HFFc6 (cell line): Measurements from ENCODE around the gene C1QB. TPM values are rescaled to one million over a fixed set of nuclear protein-coding genes. Genes with fewer than 3 reads are reported as not detected.
"Not testable (repeated sequence)": the region's sequence is repeated elsewhere in the genome, so short reads cannot be mapped to it uniquely, and the experiment has no call there.

Experiments used
- DNase-seq: peaks from one replicate; pipeline ENCODE4 v3.0.0-alpha.2; 2018
- H3K27ac Mint-ChIP-seq: 2 replicates; pipeline ENCODE4 v1.8.0; 2020; ENCODE audit warnings: mild to moderate bottlenecking, mixed read lengths
- H3K27me3 Mint-ChIP-seq: 2 replicates; pipeline ENCODE4 v1.8.0; 2021; ENCODE audit warnings: mild to moderate bottlenecking, moderate library complexity, mixed read lengths; ENCODE audit not compliant: insufficient read depth
- H3K36me3 Mint-ChIP-seq: 2 replicates; pipeline ENCODE4 v1.8.0; 2021; ENCODE audit warnings: low read depth, mixed read lengths
- H3K4me1 Mint-ChIP-seq: 2 replicates; pipeline ENCODE4 v1.8.0; 2020; ENCODE audit warnings: low read depth, mixed read lengths
- H3K4me3 Mint-ChIP-seq: 2 replicates; pipeline ENCODE4 v1.8.0; 2020; ENCODE audit warnings: mild to moderate bottlenecking, moderate library complexity, mixed read lengths
- H3K9me3 Mint-ChIP-seq: 2 replicates; pipeline ENCODE4 v1.8.0; 2020; ENCODE audit warnings: mild to moderate bottlenecking, mixed read lengths
- total RNA-seq, 6 experiments: library from RNA; stranded (reverse); fragmentation: NEBNext Ultra II Directional; extraction: Animal tissue kit (Norgen Biotek cat#: 25700); gene quantifications; 2 replicates in 1 of 6; 3 replicates in 5 of 6; pipeline ENCODE4 v1.2.3, GENCODE V29; 2021
- TF ChIP-seq, protein P1 (sequence below): fragments of 200-600 bp; sonication (generic); IDR thresholded peaks from 2 replicates; pipeline ENCODE4 v1.5.0; 2021; ENCODE audit warnings: antibody characterized with exemption, mild to moderate bottlenecking

The C1QB gene
- total RNA-seq, 6 experiments from 2014 or later: not detected

DNA sequence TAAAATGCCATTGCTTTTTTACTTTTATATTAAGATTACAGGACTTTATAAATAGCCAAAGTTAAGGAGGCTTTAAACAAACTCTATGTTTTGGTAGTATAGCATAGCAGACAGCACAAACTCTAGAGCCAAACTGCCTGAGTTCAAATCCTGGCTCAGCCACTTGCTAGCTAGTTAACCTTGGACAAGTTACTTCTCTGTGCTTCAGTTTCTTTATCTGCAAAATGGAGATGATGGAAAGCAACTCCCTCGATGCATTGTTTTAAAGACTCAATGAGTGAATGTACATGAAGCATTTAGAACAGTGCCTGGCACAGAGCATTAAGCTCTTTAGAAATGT, 21.3 kb downstream of the C1QB start:
- no peaks in the 10 kb centered on the region for H3K9me3 Mint-ChIP-seq
- peaks cover 22% of the 10 kb centered on the region for H3K27me3 Mint-ChIP-seq
- H3K4me1 Mint-ChIP-seq: peaks cover 13% of the 10 kb centered on the region; the same call in 1 of the 2 replicates
- no peak for DNase-seq
- H3K36me3 Mint-ChIP-seq: no peaks in the 10 kb centered on the region
- TF ChIP-seq, protein P1, sequence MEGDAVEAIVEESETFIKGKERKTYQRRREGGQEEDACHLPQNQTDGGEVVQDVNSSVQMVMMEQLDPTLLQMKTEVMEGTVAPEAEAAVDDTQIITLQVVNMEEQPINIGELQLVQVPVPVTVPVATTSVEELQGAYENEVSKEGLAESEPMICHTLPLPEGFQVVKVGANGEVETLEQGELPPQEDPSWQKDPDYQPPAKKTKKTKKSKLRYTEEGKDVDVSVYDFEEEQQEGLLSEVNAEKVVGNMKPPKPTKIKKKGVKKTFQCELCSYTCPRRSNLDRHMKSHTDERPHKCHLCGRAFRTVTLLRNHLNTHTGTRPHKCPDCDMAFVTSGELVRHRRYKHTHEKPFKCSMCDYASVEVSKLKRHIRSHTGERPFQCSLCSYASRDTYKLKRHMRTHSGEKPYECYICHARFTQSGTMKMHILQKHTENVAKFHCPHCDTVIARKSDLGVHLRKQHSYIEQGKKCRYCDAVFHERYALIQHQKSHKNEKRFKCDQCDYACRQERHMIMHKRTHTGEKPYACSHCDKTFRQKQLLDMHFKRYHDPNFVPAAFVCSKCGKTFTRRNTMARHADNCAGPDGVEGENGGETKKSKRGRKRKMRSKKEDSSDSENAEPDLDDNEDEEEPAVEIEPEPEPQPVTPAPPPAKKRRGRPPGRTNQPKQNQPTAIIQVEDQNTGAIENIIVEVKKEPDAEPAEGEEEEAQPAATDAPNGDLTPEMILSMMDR: peak; percentile 52
- H3K27ac Mint-ChIP-seq: no peak overlapping the region
- H3K4me3 Mint-ChIP-seq: no peak overlapping the region

DNA sequence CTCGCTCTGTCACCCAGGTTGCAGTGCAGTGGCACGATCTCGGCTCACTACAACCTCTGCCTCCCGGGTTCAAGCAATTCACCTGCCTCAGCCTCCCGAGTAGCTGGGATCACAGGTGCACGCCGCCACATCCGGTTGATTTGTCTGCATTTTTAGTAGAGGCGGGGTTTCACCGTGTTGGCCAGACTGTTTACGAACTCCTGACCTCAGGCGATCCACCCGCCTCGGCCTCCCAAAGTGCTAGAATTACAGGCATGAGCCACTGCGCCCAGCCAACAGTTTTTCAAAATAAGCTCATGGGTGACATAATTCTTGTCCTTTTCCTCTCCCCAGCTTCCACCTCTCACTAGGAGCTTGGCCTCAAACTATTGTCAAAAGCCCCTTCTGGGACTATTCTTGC, 23.1 kb downstream of the C1QB start:
- peaks cover 13% of the 10 kb centered on the region; the same call in 1 of the 2 replicates for H3K4me1 Mint-ChIP-seq
- not testable (repeated sequence) for H3K36me3 Mint-ChIP-seq

DNA sequence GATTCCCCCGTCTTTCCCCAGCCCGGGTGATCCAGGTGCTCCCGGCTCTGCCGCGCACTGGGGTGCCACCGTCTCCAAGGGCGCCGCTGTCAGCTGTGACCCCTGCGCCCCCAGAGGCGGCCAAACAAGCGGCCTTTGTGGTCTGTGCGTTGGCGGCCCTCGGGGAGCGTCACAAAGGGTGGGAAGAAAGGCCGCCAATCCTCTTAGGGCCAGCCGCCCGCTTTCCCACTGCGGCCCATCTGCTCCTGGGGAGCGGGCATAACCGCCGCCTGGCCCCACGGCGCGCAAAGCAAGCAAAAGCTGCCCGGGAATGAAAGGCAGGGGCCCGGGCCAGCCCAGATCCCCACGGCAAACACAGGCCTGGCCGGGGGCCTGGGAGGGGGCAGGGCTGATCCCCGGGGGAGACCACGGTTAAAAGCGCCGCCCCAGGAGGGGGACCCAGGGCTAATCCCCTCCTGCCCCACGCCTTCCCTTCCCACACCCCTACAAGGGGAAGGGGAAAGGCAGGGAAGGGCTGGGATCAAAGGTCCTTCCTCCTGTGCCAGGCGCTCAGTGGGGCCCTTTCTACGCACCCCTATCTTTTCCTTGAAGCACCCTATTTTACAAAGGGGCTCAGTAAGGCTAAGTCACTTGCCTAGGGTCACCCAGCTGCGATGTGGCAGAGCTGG, 24.0 kb downstream of the C1QB start:
- H3K27me3 Mint-ChIP-seq: peaks cover 6% of the 10 kb centered on the region
- peaks cover 13% of the 10 kb centered on the region; the same call in 1 of the 2 replicates for H3K4me1 Mint-ChIP-seq
- DNase-seq: no peak
- H3K27ac Mint-ChIP-seq: no peak overlapping the region
- no peaks in the 10 kb centered on the region for H3K36me3 Mint-ChIP-seq
- TF ChIP-seq, protein P1: no peak
- no peak overlapping the region for H3K4me3 Mint-ChIP-seq
- H3K9me3 Mint-ChIP-seq: no peaks in the 10 kb centered on the region

More for the DNA sequence above, 23.1 kb downstream of the C1QB start:
- not testable (repeated sequence) for H3K9me3 Mint-ChIP-seq, H3K27me3 Mint-ChIP-seq, H3K27ac Mint-ChIP-seq, DNase-seq, H3K4me3 Mint-ChIP-seq

DNA sequence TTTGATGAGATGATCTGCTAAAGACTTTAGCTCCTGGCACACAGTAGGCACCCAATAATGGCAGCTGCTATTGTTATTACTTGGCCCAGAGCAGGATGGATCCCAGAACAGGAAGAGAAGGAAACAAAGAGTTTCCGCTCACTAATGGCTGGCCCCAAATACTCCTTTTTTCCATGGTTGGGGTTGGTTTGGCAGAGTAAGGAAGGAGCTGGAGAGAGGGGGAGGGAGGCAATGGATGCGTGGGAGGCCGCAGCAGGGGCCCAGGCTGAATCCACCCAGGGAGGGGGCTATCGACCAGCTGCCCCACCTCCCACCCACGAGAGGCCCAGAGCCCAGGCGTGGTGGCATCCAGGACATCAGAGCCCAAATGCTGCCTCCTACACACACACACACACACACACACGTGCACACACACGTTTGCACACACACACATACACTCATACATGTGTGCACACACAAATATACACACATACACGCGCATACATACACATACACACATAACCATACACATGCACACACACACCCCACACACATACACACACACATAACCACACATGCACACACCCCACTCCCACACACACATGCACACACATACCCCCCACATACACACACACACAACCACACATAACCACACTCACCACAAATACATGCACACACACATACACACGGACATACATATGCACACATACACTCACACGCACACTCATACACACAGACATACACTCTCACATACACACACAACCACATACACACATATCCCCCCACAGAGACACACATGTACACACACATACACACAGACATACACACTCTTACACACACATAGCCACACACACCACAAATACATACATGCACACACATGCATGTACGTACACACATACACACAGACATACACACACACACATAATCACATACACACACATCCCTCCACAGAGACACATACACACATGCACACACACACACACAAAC, 25.2 kb downstream of the C1QB start:
- H3K27ac Mint-ChIP-seq: no peak overlapping the region
- H3K36me3 Mint-ChIP-seq: no peaks in the 10 kb centered on the region
- TF ChIP-seq, protein P1: no peak
- H3K9me3 Mint-ChIP-seq: no peaks in the 10 kb centered on the region
- no peak for DNase-seq
- peaks cover 9% of the 10 kb centered on the region; the same call in 1 of the 2 replicates for H3K27me3 Mint-ChIP-seq
- peaks cover 13% of the 10 kb centered on the region; the same call in 1 of the 2 replicates for H3K4me1 Mint-ChIP-seq
- H3K4me3 Mint-ChIP-seq: no peak overlapping the region

DNA sequence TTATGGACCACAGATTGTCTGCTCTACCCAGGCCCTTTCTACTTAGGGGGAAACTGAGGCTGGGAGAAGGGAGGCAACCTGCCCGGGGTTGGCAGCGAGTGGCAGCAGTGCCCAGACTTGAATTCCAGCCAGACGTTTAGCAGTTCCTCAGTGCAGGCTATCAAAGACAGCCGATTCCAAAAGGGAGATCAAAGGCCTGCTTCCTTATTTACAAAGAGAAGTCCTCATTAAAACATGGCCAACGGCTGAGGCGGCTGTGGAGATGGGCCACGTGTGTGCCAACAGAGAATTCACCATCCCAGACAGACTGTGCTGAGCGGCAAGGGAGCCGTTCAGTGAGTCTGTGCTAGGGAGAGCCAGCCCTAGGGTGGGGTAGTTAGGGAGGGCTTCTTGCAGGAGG, 27.7 kb downstream of the C1QB start:
- peaks cover 11% of the 10 kb centered on the region for H3K4me1 Mint-ChIP-seq
- H3K27ac Mint-ChIP-seq: no peak overlapping the region
- TF ChIP-seq, protein P1: no peak
- peaks cover 10% of the 10 kb centered on the region for H3K27me3 Mint-ChIP-seq
- H3K4me3 Mint-ChIP-seq: no peak overlapping the region
- H3K9me3 Mint-ChIP-seq: no peaks in the 10 kb centered on the region
- DNase-seq: no peak
- H3K36me3 Mint-ChIP-seq: no peaks in the 10 kb centered on the region
